GM12872 (cell line): Measurements from ENCODE around the gene RTP2.
A peak's percentile ranks its signal among the peaks of the same experiment; 100 is the strongest.

Experiments used
- TF ChIP-seq, protein P1 (sequence below): IDR thresholded peaks from 3 replicates; pipeline ENCODE4 v1.5.1; 2011; ENCODE audit warnings: low read depth, mild to moderate bottlenecking, low read length, moderate library complexity; ENCODE audit not compliant: insufficient read depth

RTP2 gene, protein sequence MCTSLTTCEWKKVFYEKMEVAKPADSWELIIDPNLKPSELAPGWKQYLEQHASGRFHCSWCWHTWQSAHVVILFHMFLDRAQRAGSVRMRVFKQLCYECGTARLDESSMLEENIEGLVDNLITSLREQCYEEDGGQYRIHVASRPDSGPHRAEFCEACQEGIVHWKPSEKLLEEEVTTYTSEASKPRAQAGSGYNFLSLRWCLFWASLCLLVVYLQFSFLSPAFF

DNA sequence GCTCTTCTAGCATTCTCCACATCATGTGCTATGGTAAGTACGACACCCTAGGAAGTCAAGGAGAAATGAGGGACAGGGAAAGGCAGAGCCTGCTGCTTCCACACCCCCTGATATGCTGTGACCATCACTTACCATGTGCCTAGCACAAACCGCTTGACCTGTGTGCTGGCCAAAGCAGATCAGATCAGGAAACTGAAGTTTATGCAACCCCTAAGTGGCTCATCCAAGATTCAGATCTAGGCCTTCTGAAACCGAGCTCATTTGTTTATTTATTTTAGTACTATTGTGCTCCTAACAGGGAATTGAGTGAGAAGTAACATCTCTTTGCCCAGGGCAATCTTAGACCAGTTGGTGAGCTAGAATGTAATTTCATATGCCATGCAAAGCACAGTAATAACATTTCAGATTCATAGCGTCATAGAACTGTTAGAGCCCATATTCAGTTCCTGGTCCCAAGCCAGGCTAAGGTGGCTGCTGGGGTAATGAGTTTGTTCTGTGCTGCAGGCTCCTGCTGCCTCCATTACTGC, at the start of gene RTP2:
Gene RTP2, minus strand, starts transcription at position 51 of the 527 bp plus-strand sequence. CDS start 429 bp downstream, outside the sequence.
- TF ChIP-seq, protein P1, sequence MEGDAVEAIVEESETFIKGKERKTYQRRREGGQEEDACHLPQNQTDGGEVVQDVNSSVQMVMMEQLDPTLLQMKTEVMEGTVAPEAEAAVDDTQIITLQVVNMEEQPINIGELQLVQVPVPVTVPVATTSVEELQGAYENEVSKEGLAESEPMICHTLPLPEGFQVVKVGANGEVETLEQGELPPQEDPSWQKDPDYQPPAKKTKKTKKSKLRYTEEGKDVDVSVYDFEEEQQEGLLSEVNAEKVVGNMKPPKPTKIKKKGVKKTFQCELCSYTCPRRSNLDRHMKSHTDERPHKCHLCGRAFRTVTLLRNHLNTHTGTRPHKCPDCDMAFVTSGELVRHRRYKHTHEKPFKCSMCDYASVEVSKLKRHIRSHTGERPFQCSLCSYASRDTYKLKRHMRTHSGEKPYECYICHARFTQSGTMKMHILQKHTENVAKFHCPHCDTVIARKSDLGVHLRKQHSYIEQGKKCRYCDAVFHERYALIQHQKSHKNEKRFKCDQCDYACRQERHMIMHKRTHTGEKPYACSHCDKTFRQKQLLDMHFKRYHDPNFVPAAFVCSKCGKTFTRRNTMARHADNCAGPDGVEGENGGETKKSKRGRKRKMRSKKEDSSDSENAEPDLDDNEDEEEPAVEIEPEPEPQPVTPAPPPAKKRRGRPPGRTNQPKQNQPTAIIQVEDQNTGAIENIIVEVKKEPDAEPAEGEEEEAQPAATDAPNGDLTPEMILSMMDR, result no peak

DNA sequence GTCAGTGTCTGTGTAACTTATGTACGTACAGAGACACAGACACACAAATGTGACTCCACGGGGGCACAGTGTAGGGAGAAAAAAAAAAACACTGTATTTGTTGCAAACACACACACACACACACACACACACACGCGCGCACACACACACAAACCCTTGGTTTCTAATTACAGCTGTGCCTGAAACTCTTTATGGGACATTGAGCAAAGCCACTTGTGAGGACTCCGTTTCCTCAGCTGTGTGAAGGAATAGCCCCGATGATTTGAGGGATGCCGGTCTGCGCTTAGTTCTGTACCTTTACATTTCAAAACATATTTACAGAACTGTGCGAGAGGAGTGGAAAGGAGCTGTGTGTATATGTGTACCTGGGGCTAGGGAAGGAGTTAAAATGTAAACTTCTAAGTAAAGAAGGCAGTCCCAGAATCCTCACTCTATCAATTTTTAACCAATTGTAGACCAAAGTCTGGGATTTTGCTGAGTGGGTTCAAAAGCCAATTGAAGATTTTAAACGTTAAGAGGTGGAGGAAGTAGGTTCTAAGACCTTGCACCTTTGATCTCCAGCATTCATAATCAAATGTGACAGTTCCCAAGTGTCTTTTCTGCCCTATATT, 48.3 kb upstream of the RTP2 start:
- TF ChIP-seq, protein P1, result no peak

DNA sequence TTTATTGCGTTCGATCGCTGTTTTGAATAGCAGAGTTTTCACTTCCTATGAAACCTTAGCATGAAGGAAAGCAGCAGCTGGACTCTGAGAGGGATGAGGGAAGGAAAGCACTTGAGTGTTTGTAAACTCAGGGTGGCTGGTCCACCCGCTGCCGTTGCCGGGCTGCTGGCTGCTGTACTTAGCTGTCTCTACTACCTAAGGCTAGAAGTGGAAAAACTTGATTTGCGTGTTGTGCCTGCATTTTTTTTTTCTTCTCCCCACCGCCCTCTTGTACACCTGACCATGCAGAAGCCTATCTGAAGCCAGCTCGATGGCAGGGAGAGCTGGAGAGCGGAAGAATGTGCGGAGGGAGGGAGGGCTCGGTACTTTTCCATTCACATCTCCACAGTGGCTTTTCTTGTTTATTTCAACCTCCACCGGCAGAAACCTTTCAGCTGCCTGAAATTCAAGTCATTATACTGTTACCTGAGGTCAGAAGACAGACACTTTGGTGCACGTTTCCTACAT, 47.7 kb upstream of the RTP2 start:
- TF ChIP-seq, protein P1, result no peak

DNA sequence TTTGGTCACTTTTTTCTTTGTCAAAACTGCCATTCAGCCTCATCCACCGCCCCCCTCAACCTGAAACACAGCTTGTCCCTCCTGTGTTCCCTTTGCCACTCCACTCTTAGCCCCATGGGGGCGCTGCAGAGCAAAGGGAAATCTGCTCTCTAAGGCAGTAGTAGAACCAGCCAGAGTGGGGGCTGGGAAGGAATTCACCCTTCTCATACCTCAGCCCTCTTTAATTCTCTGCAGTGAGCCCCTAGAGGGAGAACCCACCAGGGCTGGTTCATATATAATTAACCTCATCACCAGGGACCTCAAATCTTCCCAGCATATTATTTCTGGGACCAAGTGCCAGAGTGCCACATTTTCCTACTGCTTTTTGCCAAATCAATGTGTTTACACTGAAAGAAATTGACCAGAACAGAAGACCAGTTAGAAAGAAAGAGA, 45.7 kb upstream of the RTP2 start:
- TF ChIP-seq, protein P1, result peak; percentile 94

DNA sequence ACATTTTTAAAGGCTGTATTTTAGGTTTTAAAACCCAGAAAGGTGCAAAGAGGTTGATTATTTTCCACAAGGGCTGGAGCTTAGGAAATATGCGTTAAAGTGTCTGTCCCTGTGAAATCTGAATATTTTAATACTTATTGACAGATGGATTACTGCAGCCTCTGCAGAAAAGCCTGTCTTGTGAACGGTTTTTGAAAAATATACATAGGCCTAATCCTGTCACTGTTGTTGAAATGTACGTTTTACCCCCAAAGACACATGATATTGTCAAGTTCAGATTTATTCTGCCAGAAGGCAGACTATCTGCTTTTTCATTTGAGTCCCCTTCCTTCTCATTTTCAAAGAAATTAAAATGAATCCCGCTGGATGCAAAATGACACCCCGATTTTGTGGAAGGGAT, 45.1 kb upstream of the RTP2 start:
- TF ChIP-seq, protein P1, result no peak

DNA sequence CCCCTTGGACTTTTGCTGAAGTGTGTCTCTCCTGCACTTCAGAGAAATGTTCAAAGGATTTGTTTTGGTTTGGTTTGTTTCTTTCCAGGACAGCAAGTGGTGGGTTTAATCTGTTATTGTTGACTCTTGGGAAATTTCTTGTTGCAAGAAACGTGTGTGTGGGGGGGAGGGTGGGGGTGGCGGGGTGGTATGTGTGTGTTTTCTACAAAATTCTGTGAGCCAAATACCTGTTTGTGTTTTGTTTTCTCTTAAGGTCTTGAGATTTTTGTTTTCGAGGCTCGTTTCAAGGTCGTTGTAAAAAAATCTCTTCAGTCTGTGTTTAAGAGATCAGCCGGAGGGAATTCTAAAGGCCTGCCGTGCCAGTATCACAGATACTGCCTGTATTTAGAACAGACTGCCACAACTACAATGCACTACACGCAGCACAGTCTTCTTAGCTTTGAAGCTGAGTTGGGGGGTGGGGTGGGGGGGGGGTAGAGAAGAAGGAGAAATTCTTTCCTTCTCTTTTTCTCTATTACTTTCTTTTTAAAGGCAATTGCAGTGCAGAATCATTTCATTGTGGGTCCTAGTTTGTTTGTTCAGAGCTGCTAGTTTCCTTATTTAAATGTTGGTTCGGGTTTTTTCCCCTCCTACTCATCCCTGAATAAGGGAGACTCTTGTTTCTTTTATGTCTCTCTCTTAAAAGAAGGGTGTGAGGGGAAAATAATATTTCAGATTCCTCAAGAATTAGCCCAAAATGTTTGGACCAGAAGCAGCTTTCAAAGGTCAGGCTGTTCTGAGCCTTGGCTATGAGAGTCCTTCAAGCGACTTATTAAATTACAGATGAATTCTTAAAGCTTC, 44.3 kb upstream of the RTP2 start:
- TF ChIP-seq, protein P1, result no peak

DNA sequence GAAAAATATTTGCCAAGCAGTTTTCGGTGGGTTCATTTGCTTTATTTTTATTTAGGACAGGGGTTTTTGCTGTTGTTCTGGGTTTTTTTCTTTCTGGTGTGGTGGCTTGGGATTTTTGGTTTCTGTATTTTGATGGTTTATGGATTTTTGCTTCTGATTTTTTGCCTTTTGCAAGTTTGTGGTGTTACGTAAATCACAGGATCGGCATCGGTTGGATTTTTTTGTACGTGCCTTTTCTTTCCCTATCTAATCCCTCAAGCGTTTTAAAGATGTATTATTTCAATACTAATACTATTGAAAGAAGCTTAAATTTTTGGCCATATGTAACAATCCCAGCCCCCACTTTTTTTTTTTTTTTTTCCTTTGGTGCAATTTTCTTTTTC, 43.7 kb upstream of the RTP2 start:
- TF ChIP-seq, protein P1, result no peak
